ENCODE data around the gene CSTPP1. TPM values are rescaled to one million over a fixed set of nuclear protein-coding genes. Genes with fewer than 3 reads are reported as not detected.

Gene CSTPP1
- polyA plus RNA-seq, 1 donor (not counting 4 experiments of a cell fraction or from before 2014, with no cell fraction given) = 20.0 TPM

GRCh38 chr11:47139878-47140277 is 203.3 kb downstream of the CSTPP1 start:
- no peak for FAIRE-seq
- no peak for DNase-seq (ENCODE audit: low read depth, low spot score)
- dilution Hi-C loops (cut with MboI; ENCODE audit: extremely low pct_ligation_motif_present, low sequenced_read_pairs) = no loop called here
- Histone ChIP-seq H3K9me3 (ENCODE audit: control insufficient read depth, low read depth, low read length) (no peaks in the 10 kb centered on the region), H3K36me3 (ENCODE audit: control insufficient read depth in 2 of 2, extremely low read depth in 1 of 2, insufficient read depth in 2 of 2, low read length in 2 of 2) (peaks cover 0 to 7% of the 10 kb centered on the region in 2 experiments), H3K4me3 (ENCODE audit: control insufficient read depth in 2 of 3, extremely low read depth in 1 of 3, insufficient read depth in 2 of 3, low read depth in 1 of 3, low read length in 3 of 3) (no peak overlapping the region), H3K27me3 (ENCODE audit: control insufficient read depth, extremely low read depth, insufficient read depth, low read length) (no peaks in the 10 kb centered on the region), H3K9ac (ENCODE audit: control insufficient read depth, extremely low read depth, insufficient read depth, low read length) (no peak overlapping the region), H2AFZ (ENCODE audit: control insufficient read depth, low read length) (no peak overlapping the region), H3K4me2 (ENCODE audit: control insufficient read depth, extremely low read depth, insufficient read depth, low read depth, low read length) (no peak overlapping the region), H3K4me1 (ENCODE audit: control insufficient read depth, extremely low read depth, insufficient read depth, low read length) (peaks cover 11% of the 10 kb centered on the region), H4K20me1 (ENCODE audit: control insufficient read depth, extremely low read depth, insufficient read depth, low read length) (no peaks in the 10 kb centered on the region), H3K27ac (ENCODE audit: control insufficient read depth, insufficient read depth, low read length) (no peak overlapping the region), H3K79me2 (ENCODE audit: control insufficient read depth, insufficient read depth, low read length) (no peaks in the 10 kb centered on the region), H3K9me1 (ENCODE audit: control insufficient read depth, extremely low read depth, insufficient read depth, low read length) (no peaks in the 10 kb centered on the region)
- TF ChIP-seq EZH2 (IDR thresholded peaks at IDR 0.05; ENCODE audit: low read length) (no peak), CTCF (optimal IDR thresholded peaks at IDR 0.05 in 1 of 3, IDR thresholded peaks at IDR 0.05 in 1 of 3, conservative IDR thresholded peaks at IDR 0.05 in 1 of 3; ENCODE audit: extremely low read depth in 1 of 3, insufficient read depth in 2 of 3, low read length in 3 of 3) (no peak)

- H3K27ac ChIP-seq (ENCODE audit: control insufficient read depth, insufficient read depth, low read length) = no peak overlapping the region
These were observed 206.8 kb downstream of the CSTPP1 start for GRCh38 chr11:47143322-47143721.

More at GRCh38 chr11:47143322-47143721, 206.8 kb downstream of the CSTPP1 start:
- DNase-seq (ENCODE audit: low read depth, low spot score) = no peak
- Histone ChIP-seq H3K27me3 (ENCODE audit: control insufficient read depth, extremely low read depth, insufficient read depth, low read length) (no peaks in the 10 kb centered on the region), H2AFZ (ENCODE audit: control insufficient read depth, low read length) (no peak overlapping the region), H3K79me2 (ENCODE audit: control insufficient read depth, insufficient read depth, low read length) (no peaks in the 10 kb centered on the region), H3K9ac (ENCODE audit: control insufficient read depth, extremely low read depth, insufficient read depth, low read length) (no peak overlapping the region), H3K4me3 (ENCODE audit: control insufficient read depth in 2 of 3, extremely low read depth in 1 of 3, insufficient read depth in 2 of 3, low read depth in 1 of 3, low read length in 3 of 3) (no peak overlapping the region), H3K9me3 (ENCODE audit: control insufficient read depth, low read depth, low read length) (no peaks in the 10 kb centered on the region), H3K4me2 (ENCODE audit: control insufficient read depth, extremely low read depth, insufficient read depth, low read depth, low read length) (peak overlapping the region; percentile 34), H3K4me1 (ENCODE audit: control insufficient read depth, extremely low read depth, insufficient read depth, low read length) (peaks cover 11% of the 10 kb centered on the region), H3K36me3 (ENCODE audit: control insufficient read depth in 2 of 2, extremely low read depth in 1 of 2, insufficient read depth in 2 of 2, low read length in 2 of 2) (peaks cover 0 to 2% of the 10 kb centered on the region in 2 experiments), H3K9me1 (ENCODE audit: control insufficient read depth, extremely low read depth, insufficient read depth, low read length) (no peaks in the 10 kb centered on the region), H4K20me1 (ENCODE audit: control insufficient read depth, extremely low read depth, insufficient read depth, low read length) (no peaks in the 10 kb centered on the region)
- dilution Hi-C loops (cut with MboI; ENCODE audit: extremely low pct_ligation_motif_present, low sequenced_read_pairs) = no loop called here
- peak; percentile 90 for FAIRE-seq
- TF ChIP-seq CTCF (optimal IDR thresholded peaks at IDR 0.05 in 1 of 3, IDR thresholded peaks at IDR 0.05 in 1 of 3, conservative IDR thresholded peaks at IDR 0.05 in 1 of 3; ENCODE audit: extremely low read depth in 1 of 3, insufficient read depth in 2 of 3, low read length in 3 of 3) (no peak), EZH2 (IDR thresholded peaks at IDR 0.05; ENCODE audit: low read length) (no peak)
